Loucy (cell line): ENCODE measurements around the gene OR2AJ1.

Experiments
- EZH2phosphoT487 ChIP-seq: fragments of 200-600 bp; IDR thresholded peaks from 2 replicates; pipeline ENCODE4 v1.6.1; 2018; ENCODE audit warnings: antibody characterized with exemption, mild to moderate bottlenecking, moderate library complexity, borderline replicate concordance
- TF ChIP-seq, protein P1 (sequence below): fragments of 200-600 bp; sonication (generic); conservative IDR thresholded peaks from 2 replicates; pipeline ENCODE4 v1.5.1; 2014; ENCODE audit warnings: mild to moderate bottlenecking, antibody characterized with exemption, low read length

DNA sequence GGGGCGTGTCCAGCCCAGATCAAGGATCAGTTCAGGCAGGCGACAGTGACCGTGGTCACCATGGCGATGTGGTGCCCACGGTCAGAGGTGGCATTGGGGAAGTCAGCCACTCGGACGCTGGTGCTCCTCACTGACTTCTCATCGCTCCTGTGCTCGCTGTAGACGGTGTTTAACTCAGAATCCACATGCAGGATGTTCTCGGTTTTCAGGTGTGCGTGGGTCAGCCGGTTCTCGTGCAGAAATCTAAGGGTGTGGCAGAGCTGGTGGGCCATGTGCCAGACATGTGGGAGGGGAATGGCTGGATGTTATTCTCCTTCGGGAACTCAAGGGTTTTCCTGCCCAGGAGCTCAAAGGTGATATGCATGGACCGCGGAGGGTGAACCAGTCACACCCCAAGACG lies 11.7 kb downstream of the OR2AJ1 start:
- TF ChIP-seq, protein P1, sequence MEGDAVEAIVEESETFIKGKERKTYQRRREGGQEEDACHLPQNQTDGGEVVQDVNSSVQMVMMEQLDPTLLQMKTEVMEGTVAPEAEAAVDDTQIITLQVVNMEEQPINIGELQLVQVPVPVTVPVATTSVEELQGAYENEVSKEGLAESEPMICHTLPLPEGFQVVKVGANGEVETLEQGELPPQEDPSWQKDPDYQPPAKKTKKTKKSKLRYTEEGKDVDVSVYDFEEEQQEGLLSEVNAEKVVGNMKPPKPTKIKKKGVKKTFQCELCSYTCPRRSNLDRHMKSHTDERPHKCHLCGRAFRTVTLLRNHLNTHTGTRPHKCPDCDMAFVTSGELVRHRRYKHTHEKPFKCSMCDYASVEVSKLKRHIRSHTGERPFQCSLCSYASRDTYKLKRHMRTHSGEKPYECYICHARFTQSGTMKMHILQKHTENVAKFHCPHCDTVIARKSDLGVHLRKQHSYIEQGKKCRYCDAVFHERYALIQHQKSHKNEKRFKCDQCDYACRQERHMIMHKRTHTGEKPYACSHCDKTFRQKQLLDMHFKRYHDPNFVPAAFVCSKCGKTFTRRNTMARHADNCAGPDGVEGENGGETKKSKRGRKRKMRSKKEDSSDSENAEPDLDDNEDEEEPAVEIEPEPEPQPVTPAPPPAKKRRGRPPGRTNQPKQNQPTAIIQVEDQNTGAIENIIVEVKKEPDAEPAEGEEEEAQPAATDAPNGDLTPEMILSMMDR: no peak
- no peak for TF ChIP-seq EZH2phosphoT487
